VCaP (cell line): ENCODE data around the gene ACTA2.

Source experiments
- H3K27ac ChIP-seq: fragments of 450-650 bp; 2 replicates; pipeline ENCODE4 v1.5.1; 2017
- CTCF ChIP-seq: fragments of 450-650 bp; conservative IDR thresholded peaks from 2 replicates; pipeline ENCODE4 v1.5.1; 2017; ENCODE audit warnings: mild to moderate bottlenecking, moderate library complexity

The ACTA2 gene

GRCh38 chr10:88949912-88950837 lies 2.4 kb downstream of the ACTA2 start:
- peak overlapping the region; percentile 80 for H3K27ac ChIP-seq
- TF ChIP-seq CTCF, result no peak

DNA sequence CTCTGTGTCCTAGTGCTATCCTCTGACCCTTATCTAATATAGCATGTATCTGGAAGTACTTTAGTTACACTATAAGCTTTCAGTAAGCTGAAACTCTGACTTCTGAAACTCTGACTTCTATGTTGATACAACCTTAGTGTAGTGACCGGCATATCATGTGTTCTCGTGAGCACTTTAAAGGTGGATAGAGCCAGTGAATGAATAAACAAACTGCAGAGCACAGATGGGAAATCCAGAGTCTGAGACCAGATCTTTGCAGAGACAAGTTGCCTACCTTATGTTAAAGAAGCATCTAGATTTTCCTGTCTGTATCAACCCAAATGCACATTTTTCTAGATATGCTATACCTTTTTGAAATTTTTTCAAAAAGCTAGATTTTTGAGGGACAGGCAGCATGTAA lies 3.5 kb downstream of the ACTA2 start:
- TF ChIP-seq CTCF, result no peak
- 0 out of 2 replicates have a peak overlapping the region, but pooled peaks have one; percentile 80 for H3K27ac ChIP-seq

DNA sequence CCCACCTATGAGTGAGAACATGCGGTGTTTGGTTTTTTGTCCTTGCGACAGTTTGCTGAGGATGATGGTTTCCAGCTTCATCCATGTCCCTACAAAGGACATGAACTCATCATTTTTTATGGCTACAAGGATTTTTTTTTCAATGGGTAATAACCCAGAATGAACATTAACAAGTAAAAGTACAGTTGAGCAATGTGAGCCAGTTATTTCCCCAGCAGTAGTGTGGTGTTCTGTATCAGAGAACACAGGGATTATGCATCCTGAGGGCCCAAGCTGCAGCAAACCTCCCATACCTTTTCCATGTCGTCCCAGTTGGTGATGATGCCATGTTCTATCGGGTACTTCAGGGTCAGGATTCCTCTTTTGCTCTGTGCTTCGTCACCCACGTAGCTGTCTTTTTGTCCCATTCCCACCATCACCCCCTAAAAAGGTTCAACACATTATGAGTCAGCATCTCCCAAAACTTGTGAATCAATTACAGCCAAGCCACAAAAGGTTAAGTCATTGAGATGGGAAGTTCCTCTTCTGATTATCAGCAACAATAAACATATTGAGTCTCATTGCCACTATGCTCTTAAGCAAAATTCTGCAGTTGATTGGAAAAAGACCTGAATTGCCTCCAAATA lies 5.5 kb downstream of the ACTA2 start:
- H3K27ac ChIP-seq, result no peak overlapping the region
- TF ChIP-seq CTCF, result no peak

DNA sequence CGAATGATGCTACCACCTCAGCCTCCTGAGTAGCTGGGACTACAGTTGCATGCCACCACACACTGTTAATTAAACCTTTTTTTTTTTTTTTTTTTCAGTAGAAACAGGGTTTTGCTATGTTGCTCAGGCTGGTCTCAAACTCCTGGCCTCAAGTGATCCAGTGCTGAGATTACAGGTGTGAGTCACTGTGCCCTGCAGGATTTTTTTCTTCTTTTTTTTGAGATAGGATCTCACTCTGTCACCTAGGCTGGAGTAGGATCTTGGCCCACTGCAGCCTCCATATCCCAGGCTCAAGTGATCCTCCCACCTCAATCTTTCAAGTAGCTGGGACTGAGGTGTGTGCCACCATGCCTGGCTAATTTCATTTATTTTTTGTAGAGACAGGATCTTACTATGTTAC lies 6.4 kb downstream of the ACTA2 start:
- H3K27ac ChIP-seq, result no peak overlapping the region
- TF ChIP-seq CTCF, result no peak

- no peak overlapping the region for H3K27ac ChIP-seq
Observed at GRCh38 chr10:88944813-88945212, 7.8 kb downstream of the ACTA2 start.

GRCh38 chr10:88943778-88944177 lies 8.8 kb downstream of the ACTA2 start:
- no peak overlapping the region for H3K27ac ChIP-seq

More at GRCh38 chr10:88944813-88945212, 7.8 kb downstream of the ACTA2 start:
- no peak for TF ChIP-seq CTCF

More at GRCh38 chr10:88943778-88944177, 8.8 kb downstream of the ACTA2 start:
- TF ChIP-seq CTCF, result no peak
